HUES64 (cell line): Measurements from ENCODE around the gene LLGL2.
"Not testable (repeated sequence)": the region's sequence is repeated elsewhere in the genome, so short reads cannot be mapped to it uniquely, and the experiment has no call there.

Experiments
- H3K27ac ChIP-seq: 2 replicates; pipeline ENCODE4 v1.7.0; 2013; ENCODE audit warnings: low read depth, low read length, inconsistent platforms
- H3K27me3 ChIP-seq: 2 replicates; pipeline ENCODE4 v1.6.1; 2013; ENCODE audit warnings: mild to moderate bottlenecking, low read length; ENCODE audit not compliant: insufficient read depth
- H3K36me3 ChIP-seq: 2 replicates; pipeline ENCODE4 v1.6.1; 2013; ENCODE audit warnings: mild to moderate bottlenecking, low read length; ENCODE audit not compliant: insufficient read depth
- H3K4me1 ChIP-seq: 2 replicates; pipeline ENCODE4 v1.6.1; 2013; ENCODE audit warnings: mild to moderate bottlenecking, low read length, moderate library complexity; ENCODE audit not compliant: insufficient read depth
- H3K4me3 ChIP-seq: 2 replicates; pipeline ENCODE4 v1.5.1; 2013; ENCODE audit warnings: mild to moderate bottlenecking, low read length, moderate library complexity
- H3K9ac ChIP-seq: 2 replicates; pipeline ENCODE4 v1.6.1; 2013; ENCODE audit warnings: mild to moderate bottlenecking, low read depth, low read length
- H3K9me3 ChIP-seq: 2 replicates; pipeline ENCODE4 v1.6.1; 2013; ENCODE audit warnings: low read depth, low read length; ENCODE audit not compliant: insufficient read depth
- WGBS: fragments of 150-250, 120-280 bp; methylation state at CpG from one replicate; pipeline ENCODE4 v1.1.7; 2013; ENCODE audit warnings: missing lambda C conversion rate; 5-methylcytosine and 5-hydroxymethylcytosine counted together

The LLGL2 gene

GRCh38 chr17:75575728-75576127, 50.2 kb downstream of the LLGL2 start:
- H3K9ac ChIP-seq, result no peak overlapping the region
- H3K4me1 ChIP-seq, result no peaks in the 10 kb centered on the region
- H3K9me3 ChIP-seq, result no peaks in the 10 kb centered on the region
- WGBS, result 83% methylated on average over 11 of the region's 11 CpGs
- no peak overlapping the region for H3K27ac ChIP-seq
- H3K4me3 ChIP-seq, result no peak overlapping the region
- H3K27me3 ChIP-seq, result no peaks in the 10 kb centered on the region
- 0 out of 2 replicates have a peak, but pooled peaks cover 2% of the 10 kb centered on the region for H3K36me3 ChIP-seq

- H3K27ac ChIP-seq, result no peak overlapping the region
- H3K4me3 ChIP-seq, result no peak overlapping the region
- 94% methylated on average over 13 of the region's 15 CpGs for WGBS
- H3K9ac ChIP-seq, result no peak overlapping the region
- no peaks in the 10 kb centered on the region for H3K36me3 ChIP-seq
- no peaks in the 10 kb centered on the region for H3K27me3 ChIP-seq
- H3K4me1 ChIP-seq, result no peaks in the 10 kb centered on the region
- H3K9me3 ChIP-seq, result no peaks in the 10 kb centered on the region
Observed at GRCh38 chr17:75576661-75577060, 51.2 kb downstream of the LLGL2 start.

- 92% methylated on average over 23 of the region's 23 CpGs for WGBS
- H3K27ac ChIP-seq, H3K4me3 ChIP-seq, H3K36me3 ChIP-seq, H3K4me1 ChIP-seq, H3K9me3 ChIP-seq, H3K9ac ChIP-seq, H3K27me3 ChIP-seq: not testable (repeated sequence)
Observed at GRCh38 chr17:75581121-75581725, 55.7 kb downstream of the LLGL2 start.

GRCh38 chr17:75583197-75583596, 57.7 kb downstream of the LLGL2 start:
- 93% methylated on average over 6 of the region's 6 CpGs for WGBS
- H3K27me3 ChIP-seq, result peaks cover 12% of the 10 kb centered on the region
- H3K27ac ChIP-seq, H3K36me3 ChIP-seq, H3K9me3 ChIP-seq, H3K4me3 ChIP-seq, H3K9ac ChIP-seq, H3K4me1 ChIP-seq: not testable (repeated sequence)

GRCh38 chr17:75584849-75585175, 59.3 kb downstream of the LLGL2 start:
- 90% methylated on average over 7 of the region's 7 CpGs for WGBS
- H3K9ac ChIP-seq, result no peak overlapping the region
- no peak overlapping the region for H3K4me3 ChIP-seq
- H3K9me3 ChIP-seq, result peaks cover 5% of the 10 kb centered on the region; the same call in 1 of the 2 replicates
- H3K4me1 ChIP-seq, result peaks cover 4% of the 10 kb centered on the region
- H3K27ac ChIP-seq, result no peak overlapping the region
- peaks cover 24% of the 10 kb centered on the region for H3K27me3 ChIP-seq
- no peaks in the 10 kb centered on the region for H3K36me3 ChIP-seq

GRCh38 chr17:75587675-75588595, 62.4 kb downstream of the LLGL2 start, which contains the start of gene MYO15B:
MYO15B (plus strand) TSS chr17:75587800; CDS start chr17:75588058, 258 bp downstream.
- WGBS, result 5% methylated on average over 82 of the region's 82 CpGs
- peak within 1 kb of the TSS; percentile 62 for H3K9ac ChIP-seq
- peak within 1 kb of the TSS; percentile 60 for H3K4me3 ChIP-seq
- peak within 1 kb of the TSS; percentile 18; the same call in 1 of the 2 replicates for H3K27ac ChIP-seq
- peaks cover 31% of the 10 kb centered on the region for H3K27me3 ChIP-seq
- H3K36me3 ChIP-seq, result no peaks in the 10 kb centered on the region
- H3K4me1 ChIP-seq, result peaks cover 4% of the 10 kb centered on the region
- H3K9me3 ChIP-seq, result peaks cover 5% of the 10 kb centered on the region; the same call in 1 of the 2 replicates

GRCh38 chr17:75588596-75589011, 63.1 kb downstream of the LLGL2 start:
- Histone ChIP-seq H3K9me3 (peaks cover 5% of the 10 kb centered on the region; the same call in 1 of the 2 replicates), H3K4me1 (peaks cover 4% of the 10 kb centered on the region), H3K4me3 (peak overlapping the region; percentile 60), H3K27ac (peak overlapping the region; percentile 18; the same call in 1 of the 2 replicates), H3K9ac (peak overlapping the region; percentile 62), H3K36me3 (no peaks in the 10 kb centered on the region), H3K27me3 (peaks cover 31% of the 10 kb centered on the region)
- 8% methylated on average over 49 of the region's 49 CpGs for WGBS

GRCh38 chr17:75589012-75589918, 63.8 kb downstream of the LLGL2 start:
- Histone ChIP-seq H3K36me3 (no peaks in the 10 kb centered on the region), H3K27ac (no peak overlapping the region; the same call in 1 of the 2 replicates), H3K4me1 (peaks cover 4% of the 10 kb centered on the region), H3K9ac (peak overlapping the region; percentile 62; the same call in 1 of the 2 replicates), H3K4me3 (peak overlapping the region; percentile 60), H3K27me3 (peaks cover 31% of the 10 kb centered on the region), H3K9me3 (peaks cover 5% of the 10 kb centered on the region; the same call in 1 of the 2 replicates)
- WGBS, result 10% methylated on average over 100 of the region's 100 CpGs

GRCh38 chr17:75589919-75590303, 64.4 kb downstream of the LLGL2 start:
- peaks cover 31% of the 10 kb centered on the region for H3K27me3 ChIP-seq
- no peaks in the 10 kb centered on the region for H3K36me3 ChIP-seq
- no peak overlapping the region for H3K27ac ChIP-seq
- peaks cover 4% of the 10 kb centered on the region for H3K4me1 ChIP-seq
- peak overlapping the region; percentile 60 for H3K4me3 ChIP-seq
- H3K9me3 ChIP-seq, result peaks cover 5% of the 10 kb centered on the region; the same call in 1 of the 2 replicates
- WGBS, result 85% methylated on average over 29 of the region's 29 CpGs
- H3K9ac ChIP-seq, result peak overlapping the region; percentile 59; the same call in 1 of the 2 replicates

GRCh38 chr17:75590314-75590761, 64.8 kb downstream of the LLGL2 start:
- Histone ChIP-seq H3K9ac (no peak overlapping the region), H3K4me1 (peaks cover 4% of the 10 kb centered on the region), H3K27me3 (peaks cover 31% of the 10 kb centered on the region), H3K27ac (no peak overlapping the region), H3K4me3 (no peak overlapping the region; the same call in 1 of the 2 replicates), H3K36me3 (no peaks in the 10 kb centered on the region), H3K9me3 (peaks cover 5% of the 10 kb centered on the region; the same call in 1 of the 2 replicates)
- 93% methylated on average over 8 of the region's 8 CpGs for WGBS
